GM21576 (cell line): ENCODE results near the gene FGGY.
"Not testable (repeated sequence)": the region's sequence is repeated elsewhere in the genome, so short reads cannot be mapped to it uniquely, and the experiment has no call there.

Experiments used
- ATAC-seq: cut with Tn5 transposase; IDR thresholded peaks from one replicate; pipeline ENCODE4 v1.9.1; 2021; ENCODE audit warnings: mild to moderate bottlenecking, moderate library complexity; ENCODE audit not compliant: unreplicated experiment

Gene FGGY

GRCh38 chr1:59565611-59566410, 268.9 kb downstream of the FGGY start:
- ATAC-seq = no peak

DNA sequence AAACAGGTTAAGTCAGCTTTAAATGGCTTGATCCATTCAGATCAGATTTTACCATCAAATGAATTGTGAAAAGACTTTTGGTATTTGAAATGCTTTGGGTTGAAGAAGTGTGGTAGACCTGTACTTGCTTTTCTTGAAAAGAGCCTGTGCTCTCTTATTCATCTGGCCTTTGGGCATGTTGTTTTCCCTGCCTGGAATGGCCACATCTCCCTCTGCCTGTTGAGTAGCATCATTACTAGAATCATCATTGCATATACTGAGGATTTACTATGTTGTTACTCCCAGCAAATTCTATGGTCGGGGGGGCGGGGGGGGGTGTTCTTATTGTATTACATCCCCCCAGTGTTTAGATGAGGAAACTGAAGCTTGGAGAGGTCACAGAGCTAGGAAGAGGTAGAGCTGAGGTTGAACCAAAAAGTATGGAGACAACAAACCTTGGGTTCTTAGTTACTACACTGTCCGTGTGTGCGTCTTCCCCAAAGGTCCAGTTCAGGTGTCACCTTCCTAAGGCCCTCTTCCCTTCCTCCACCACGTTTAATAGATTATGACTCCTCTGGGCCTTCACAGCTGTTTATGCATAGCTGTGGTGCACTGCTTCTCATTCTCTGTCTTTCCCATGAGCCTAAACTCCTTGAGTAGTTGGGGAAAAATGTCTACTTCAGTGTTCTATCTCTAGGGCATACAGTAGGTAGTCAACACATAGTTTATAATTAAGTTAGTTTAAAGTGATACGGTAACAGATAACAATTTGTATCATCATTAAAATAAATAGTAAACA, 271.5 kb downstream of the FGGY start:
- ATAC-seq = no peak

DNA sequence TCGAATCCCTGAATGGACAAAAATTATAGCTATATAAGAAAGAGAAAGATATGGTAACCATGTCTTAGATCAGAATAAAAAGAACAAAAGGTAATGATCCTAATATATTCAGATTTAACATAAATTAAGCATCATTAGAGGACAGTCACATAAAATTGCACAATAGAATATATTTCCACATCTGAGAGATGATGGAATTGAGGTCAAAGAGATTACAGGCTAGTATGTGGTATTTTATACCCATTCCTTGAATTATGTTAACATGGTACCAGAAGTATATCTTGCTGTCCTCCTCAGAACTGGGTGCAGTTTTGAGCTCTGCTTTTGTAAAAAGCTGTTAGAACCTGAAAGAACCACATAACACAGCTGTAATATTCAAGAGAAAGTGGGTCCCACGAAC, 272.3 kb downstream of the FGGY start:
- no peak for ATAC-seq

DNA sequence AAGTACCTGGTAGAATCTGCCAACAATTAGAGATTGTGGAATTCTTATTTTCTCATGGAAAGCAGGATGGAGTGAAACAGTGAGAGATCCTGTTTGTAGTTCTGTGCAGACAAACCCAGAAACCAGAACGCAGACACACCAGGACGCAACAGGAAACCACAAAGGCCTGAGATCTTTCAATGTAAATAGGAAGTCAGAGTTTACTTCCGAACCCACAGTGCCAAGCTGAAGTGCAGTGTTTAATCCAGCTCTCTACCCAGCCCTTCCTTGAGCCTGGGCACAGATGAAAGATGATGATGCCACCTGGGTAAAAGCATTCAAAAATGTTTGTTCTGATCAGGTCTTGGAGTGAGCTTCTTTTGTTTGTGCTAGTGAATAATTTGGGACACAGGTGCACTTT, 273.6 kb downstream of the FGGY start:
- ATAC-seq = peak; percentile 82

DNA sequence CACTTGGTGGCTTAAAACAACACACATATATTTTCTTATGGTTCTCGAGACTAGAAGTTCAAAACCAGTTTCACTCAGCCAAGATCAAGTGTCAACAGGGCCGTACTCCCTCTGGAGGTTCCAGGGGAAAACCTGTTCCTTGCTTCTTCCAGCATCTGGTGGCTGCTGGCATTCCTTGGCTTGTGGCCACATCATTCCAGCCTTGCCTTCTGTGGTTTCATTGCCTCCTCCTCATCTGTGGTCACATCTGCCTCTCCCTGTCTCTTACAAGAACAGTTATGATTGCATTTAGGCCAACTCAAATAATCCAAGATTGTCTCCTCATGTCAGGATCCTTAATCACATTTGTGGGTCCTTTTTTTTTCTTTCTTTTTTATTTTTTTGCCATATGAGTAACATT, 277.2 kb downstream of the FGGY start:
- no peak for ATAC-seq

DNA sequence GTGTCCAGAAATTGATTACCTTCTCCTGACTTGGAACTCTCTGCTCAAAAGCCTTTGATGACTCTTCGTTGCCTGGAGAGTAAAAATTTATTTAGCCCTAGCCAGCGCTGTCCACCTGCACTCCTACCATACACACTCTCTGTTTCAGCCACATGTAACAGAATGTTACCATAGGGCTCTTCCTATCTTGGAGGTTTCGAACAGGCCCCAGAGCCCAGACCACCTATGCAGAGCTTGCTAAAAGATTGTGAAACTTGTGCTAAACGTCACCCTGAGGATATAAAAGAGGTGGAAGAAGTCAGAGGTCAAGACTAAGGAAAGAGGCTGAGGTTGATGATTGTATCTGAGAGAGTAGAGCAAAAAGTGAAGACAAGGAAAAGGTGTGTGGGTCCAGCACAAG, 280.9 kb downstream of the FGGY start:
- no peak for ATAC-seq

DNA sequence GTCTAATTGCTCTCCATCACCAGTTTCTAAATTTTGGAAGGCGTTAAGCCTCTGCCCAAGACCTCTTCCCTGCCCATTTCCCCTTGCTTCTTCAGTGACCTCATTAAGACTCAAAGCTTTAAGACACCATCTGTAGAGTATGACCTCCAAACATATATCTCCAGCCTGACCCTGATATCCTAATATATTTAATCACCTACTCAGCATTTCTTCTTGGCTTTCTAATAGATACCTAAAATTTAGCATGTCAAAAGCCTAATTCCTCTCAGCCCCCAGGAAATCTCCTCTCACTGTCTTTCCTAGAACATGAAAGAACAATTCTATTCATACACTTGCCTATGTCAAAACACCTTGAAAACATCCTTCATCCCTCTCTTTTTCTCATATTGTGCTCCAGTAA, 282.3 kb downstream of the FGGY start:
- ATAC-seq = no peak

- ATAC-seq = no peak
These were observed 283.4 kb downstream of the FGGY start for GRCh38 chr1:59580257-59580656.

- ATAC-seq = not testable (repeated sequence)
These were observed 295.5 kb downstream of the FGGY start for GRCh38 chr1:59592410-59592809.

- ATAC-seq = no peak
These were observed 296.0 kb downstream of the FGGY start for GRCh38 chr1:59592924-59593323.

GRCh38 chr1:59593798-59594790, 297.2 kb downstream of the FGGY start:
- no peak for ATAC-seq

DNA sequence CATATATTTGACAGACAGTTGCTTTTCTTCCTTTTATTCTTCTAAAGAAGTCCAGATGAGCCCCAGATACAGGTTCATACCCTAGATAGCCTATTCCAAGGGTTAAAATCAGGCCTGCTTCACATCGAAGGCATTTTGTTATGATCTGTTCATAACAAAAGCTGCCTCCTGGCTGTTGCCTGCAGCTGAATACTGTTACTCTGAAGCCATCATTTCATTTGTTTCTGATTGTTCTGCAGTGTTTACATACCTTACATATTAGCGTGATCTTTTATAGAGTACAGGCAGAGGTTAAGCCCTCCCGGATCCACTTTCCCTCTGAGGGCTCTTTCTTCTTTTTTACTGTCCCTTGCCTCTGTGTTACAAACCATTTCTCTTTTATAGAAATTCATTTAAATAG, 298.9 kb downstream of the FGGY start:
- no peak for ATAC-seq

- ATAC-seq = no peak
These were observed 299.5 kb downstream of the FGGY start for GRCh38 chr1:59596432-59596831.

- no peak for ATAC-seq
These were observed 300.1 kb downstream of the FGGY start for GRCh38 chr1:59596956-59597355.

- ATAC-seq = no peak
These were observed 300.7 kb downstream of the FGGY start for GRCh38 chr1:59597420-59598119.

GRCh38 chr1:59598120-59598440, 301.2 kb downstream of the FGGY start:
- ATAC-seq = no peak

- ATAC-seq = no peak
These were observed 304.1 kb downstream of the FGGY start for GRCh38 chr1:59601041-59601441.

- no peak for ATAC-seq
These were observed 304.9 kb downstream of the FGGY start for GRCh38 chr1:59601811-59602210.

DNA sequence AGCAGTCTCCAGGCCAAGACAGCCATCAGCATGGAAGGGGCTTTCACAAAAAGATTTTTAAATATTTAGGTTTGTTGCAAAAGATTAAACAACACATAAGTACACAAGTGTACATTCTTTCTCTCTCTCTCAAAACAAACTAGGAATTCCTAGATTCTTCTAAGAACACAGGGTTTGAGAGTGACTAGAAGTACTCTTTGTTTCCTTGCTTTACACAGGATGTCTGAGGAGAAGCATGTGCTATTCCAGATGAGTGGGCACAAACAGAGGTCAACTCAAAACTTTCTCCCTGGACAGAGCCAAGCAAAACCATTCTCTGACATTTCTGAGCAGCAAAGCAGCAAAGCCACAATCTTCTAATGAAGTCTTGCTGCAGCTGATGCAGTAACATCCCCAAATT, 307.3 kb downstream of the FGGY start:
- no peak for ATAC-seq

DNA sequence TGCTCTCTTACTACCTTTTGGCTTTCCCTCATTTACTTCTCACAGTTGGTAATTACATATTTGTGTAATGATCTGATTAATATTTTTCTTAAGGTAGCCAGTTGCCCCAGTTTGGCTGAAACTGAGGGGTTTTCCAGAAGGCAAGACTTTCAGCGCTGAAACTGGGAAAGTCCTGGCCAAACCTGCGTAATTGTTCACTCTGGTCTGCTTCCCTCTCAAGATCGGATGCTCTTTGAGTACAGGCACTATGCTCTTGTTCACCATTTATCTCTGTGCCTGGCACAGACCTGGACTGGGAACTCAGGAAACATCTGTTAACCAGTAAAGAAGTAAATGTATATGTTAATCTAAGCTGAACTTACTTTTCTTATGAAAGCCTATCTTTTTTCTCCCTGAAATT, 308.3 kb downstream of the FGGY start:
- no peak for ATAC-seq

- ATAC-seq = no peak
These were observed 308.9 kb downstream of the FGGY start for GRCh38 chr1:59605761-59606160.
